Measurements from ENCODE around the gene GATA2. TPM values are rescaled to one million over a fixed set of nuclear protein-coding genes. Genes with fewer than 3 reads are reported as not detected.

GATA2 gene
- total RNA-seq, 1 donor from 2014 or later = 23.9 TPM

DNA sequence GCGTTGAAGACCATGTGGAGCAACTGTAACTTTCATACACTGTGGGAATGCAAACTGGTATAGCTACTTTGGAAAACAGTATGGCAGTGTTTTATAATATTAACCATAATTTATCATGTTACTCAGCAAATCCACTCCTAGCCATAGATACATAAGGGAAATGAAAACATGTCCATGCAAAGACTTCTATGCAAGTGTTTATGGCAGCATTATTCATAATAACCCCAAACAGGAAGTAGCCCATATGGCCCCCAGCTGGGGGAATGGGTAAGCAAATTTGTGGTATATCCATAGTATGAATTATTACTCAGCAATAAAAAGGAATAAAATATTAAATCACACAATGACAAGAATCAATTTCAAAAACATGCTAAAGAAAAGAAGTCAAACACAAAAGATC lies 23.0 kb upstream of the GATA2 start:
- no peaks in the 10 kb centered on the region for H3K4me1 Mint-ChIP-seq (ENCODE audit: unreplicated experiment)
- DNase-seq (ENCODE audit: extremely low spot score, unreplicated experiment) = no peak
- no peak overlapping the region for H3K4me3 Mint-ChIP-seq
- no peaks in the 10 kb centered on the region for H3K36me3 Mint-ChIP-seq
- H3K27ac Mint-ChIP-seq = no peak overlapping the region
- TF ChIP-seq, protein P1, sequence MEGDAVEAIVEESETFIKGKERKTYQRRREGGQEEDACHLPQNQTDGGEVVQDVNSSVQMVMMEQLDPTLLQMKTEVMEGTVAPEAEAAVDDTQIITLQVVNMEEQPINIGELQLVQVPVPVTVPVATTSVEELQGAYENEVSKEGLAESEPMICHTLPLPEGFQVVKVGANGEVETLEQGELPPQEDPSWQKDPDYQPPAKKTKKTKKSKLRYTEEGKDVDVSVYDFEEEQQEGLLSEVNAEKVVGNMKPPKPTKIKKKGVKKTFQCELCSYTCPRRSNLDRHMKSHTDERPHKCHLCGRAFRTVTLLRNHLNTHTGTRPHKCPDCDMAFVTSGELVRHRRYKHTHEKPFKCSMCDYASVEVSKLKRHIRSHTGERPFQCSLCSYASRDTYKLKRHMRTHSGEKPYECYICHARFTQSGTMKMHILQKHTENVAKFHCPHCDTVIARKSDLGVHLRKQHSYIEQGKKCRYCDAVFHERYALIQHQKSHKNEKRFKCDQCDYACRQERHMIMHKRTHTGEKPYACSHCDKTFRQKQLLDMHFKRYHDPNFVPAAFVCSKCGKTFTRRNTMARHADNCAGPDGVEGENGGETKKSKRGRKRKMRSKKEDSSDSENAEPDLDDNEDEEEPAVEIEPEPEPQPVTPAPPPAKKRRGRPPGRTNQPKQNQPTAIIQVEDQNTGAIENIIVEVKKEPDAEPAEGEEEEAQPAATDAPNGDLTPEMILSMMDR (conservative IDR thresholded peaks at IDR 0.05) = no peak
- peaks cover 29% of the 10 kb centered on the region for H3K27me3 Mint-ChIP-seq
- no peaks in the 10 kb centered on the region for H3K9me3 Mint-ChIP-seq

DNA sequence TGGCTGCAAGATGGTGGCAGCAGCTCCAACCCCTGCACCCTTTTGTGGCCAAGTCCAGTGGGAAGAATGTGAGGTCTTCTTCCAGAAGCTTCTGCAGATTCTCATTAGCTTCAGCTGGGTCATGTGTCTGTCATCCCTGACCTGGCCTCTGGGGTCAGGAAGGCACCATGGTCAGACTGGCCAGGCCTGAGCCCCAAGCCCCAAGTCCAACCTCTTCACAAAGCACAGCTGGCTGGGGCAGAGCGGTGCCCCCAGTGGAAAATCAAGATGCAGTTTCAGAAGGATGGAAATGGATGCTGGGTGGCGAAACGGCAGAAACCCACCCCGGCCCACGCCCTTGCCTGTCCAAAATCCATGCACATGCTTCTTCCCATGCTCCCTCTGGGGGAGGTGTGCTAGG lies 15.9 kb upstream of the GATA2 start:
- Mint-ChIP-seq H3K4me1 (ENCODE audit: unreplicated experiment) (no peaks in the 10 kb centered on the region), H3K27me3 (peaks cover 19% of the 10 kb centered on the region), H3K36me3 (no peaks in the 10 kb centered on the region), H3K4me3 (no peak overlapping the region), H3K27ac (no peak overlapping the region), H3K9me3 (no peaks in the 10 kb centered on the region)
- no peak for DNase-seq (ENCODE audit: extremely low spot score, unreplicated experiment)
- TF ChIP-seq, protein P1 (conservative IDR thresholded peaks at IDR 0.05) = no peak

DNA sequence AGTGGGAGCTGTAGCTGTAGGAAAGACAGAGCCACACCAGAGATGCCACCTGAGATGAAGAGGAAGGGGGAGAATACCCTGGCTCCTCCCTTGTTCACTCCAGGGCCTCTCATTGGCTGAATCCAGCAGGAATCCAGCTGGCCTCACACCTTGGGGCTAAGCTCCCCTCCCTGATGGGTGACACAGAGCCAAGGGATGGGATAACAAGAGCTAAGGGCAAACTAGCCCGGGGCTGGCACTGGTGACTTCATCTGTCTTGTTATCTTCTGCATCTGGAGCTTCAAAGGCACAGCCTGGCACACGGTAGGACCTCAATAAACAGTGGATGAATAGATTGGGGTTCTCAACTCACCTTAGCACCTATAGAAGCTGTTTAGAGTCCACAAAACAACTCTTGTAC lies 13.8 kb upstream of the GATA2 start:
- TF ChIP-seq, protein P1 (conservative IDR thresholded peaks at IDR 0.05) = no peak
- Mint-ChIP-seq H3K9me3 (no peaks in the 10 kb centered on the region), H3K27ac (no peak overlapping the region), H3K4me3 (no peak overlapping the region), H3K4me1 (ENCODE audit: unreplicated experiment) (no peaks in the 10 kb centered on the region), H3K27me3 (peaks cover 17% of the 10 kb centered on the region), H3K36me3 (no peaks in the 10 kb centered on the region)
- no peak for DNase-seq (ENCODE audit: extremely low spot score, unreplicated experiment)

GRCh38 chr3:128505771-128506170 lies 12.8 kb upstream of the GATA2 start:
- TF ChIP-seq, protein P1 (conservative IDR thresholded peaks at IDR 0.05) = no peak
- no peak overlapping the region for H3K4me3 Mint-ChIP-seq
- no peak for DNase-seq (ENCODE audit: extremely low spot score, unreplicated experiment)
- H3K27ac Mint-ChIP-seq = no peak overlapping the region
- no peaks in the 10 kb centered on the region for H3K4me1 Mint-ChIP-seq (ENCODE audit: unreplicated experiment)
- H3K27me3 Mint-ChIP-seq = peaks cover 20% of the 10 kb centered on the region
- H3K9me3 Mint-ChIP-seq = no peaks in the 10 kb centered on the region
- no peaks in the 10 kb centered on the region for H3K36me3 Mint-ChIP-seq

DNA sequence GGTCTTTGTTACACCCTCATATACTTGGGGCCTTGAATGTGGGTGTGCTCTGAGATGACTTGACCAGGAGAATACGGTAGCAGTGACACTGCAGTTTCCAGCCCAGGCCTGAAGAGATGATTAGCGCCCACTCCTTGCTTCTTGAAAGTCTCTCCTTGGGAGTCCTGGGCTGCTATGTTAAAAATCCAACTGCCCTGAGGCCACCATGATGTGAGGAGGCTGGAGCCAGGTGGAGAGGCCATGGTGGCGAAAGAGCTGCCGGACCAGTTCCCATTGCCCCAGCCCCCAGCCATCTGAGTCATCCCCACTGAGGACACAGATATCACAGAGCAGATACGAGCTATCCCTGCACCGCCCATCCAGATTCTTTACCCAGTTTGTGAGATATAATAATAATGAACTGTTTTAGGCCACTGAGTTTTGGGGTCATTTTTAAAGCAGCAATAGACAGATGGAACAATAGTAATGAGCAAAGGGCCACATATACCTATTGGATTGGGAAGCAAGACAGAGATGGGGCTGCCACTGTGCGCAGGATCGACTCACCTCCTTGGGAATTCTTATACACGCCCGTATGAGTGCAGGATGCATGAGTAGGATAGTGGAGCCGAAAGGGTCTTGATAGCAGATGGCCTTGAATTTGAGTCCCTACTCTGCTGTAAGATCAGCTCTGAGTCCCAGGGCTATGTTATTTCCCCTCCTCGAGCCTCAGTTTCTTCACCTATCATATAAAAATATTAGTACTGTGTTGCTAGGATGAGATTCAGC lies 12.1 kb upstream of the GATA2 start:
- H3K4me1 Mint-ChIP-seq (ENCODE audit: unreplicated experiment) = no peaks in the 10 kb centered on the region
- H3K9me3 Mint-ChIP-seq = no peaks in the 10 kb centered on the region
- no peak overlapping the region for H3K27ac Mint-ChIP-seq
- H3K4me3 Mint-ChIP-seq = no peak overlapping the region
- no peaks in the 10 kb centered on the region for H3K36me3 Mint-ChIP-seq
- no peak for DNase-seq (ENCODE audit: extremely low spot score, unreplicated experiment)
- TF ChIP-seq, protein P1 (conservative IDR thresholded peaks at IDR 0.05) = no peak
- H3K27me3 Mint-ChIP-seq = peaks cover 22% of the 10 kb centered on the region

Measured in type B pancreatic cell (in vitro differentiated cells).